NOMO-1 treated with dmso at 0.1 percent for 144 hours (cell line): ENCODE results near the gene ITGBL1.

Experiments
- DNase-seq: peaks from one replicate; lab custom pipeline; 2025; ENCODE audit not compliant: unreplicated experiment; lab: John Stamatoyannopoulos, UW

The ITGBL1 gene

DNA sequence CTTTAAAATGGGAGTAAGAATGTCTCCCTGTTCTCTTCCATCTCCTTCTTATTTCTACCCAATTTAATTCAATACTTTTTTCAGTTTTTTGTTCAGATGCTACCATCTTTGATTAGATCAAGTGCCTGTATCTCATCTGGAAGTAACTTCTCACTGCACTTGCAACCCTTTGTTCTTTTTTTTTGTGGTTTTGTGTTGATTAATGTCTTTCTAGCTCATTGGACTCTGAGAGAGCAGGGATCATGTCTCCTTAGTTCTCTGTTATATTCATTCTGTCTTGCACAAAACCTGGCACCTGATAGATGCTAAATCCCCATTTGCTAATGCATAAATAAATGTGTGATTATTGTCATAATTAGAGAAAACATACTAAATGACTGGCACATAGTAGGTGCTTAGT, 834 bp upstream of the ITGBL1 start:
- DNase-seq = no peak

- DNase-seq = no peak
Measured at GRCh38 chr13:101453784-101454201, 1.3 kb downstream of the ITGBL1 start.

GRCh38 chr13:101454767-101455166, 2.3 kb downstream of the ITGBL1 start:
- no peak for DNase-seq

DNA sequence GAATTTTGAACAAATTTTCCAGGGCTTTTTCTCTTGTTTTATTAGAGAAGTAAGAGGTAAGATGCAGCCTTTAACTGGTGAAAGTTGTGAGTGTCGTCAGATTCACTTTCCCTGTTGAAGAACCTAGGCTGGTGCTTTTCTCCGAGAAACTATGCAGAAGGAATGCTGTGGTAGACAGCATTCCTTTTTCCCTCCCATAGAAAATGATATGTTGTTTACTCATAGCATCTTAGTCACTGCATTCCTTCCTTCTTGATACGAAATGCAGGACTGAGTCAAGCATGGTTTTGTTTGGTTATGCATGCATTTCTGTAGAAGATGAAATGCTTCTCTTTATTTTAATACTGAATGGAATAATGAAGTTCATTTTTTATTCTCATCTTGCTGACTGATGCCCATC, 3.4 kb downstream of the ITGBL1 start:
- no peak for DNase-seq

- no peak for DNase-seq
Measured at GRCh38 chr13:101457176-101457575, 4.7 kb downstream of the ITGBL1 start.

DNA sequence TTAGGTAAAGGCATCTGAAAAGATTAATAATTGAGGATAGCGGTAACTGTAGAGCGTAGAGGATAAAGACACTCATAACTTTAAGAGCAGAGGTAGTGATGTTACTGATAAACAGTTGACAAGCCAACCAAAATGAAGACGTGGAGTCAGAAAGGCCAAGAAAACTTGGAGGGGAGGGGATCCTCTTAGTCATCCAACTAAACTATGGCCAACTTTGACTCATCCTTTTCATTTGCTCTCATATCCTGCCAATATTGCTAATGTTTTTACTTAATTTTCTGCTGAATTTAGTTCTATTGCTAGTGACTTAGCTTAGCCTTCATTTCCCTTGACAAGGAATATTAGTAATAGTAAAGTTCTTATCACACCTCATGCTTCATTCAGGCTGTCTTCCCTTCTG, 13.4 kb downstream of the ITGBL1 start:
- no peak for DNase-seq

DNA sequence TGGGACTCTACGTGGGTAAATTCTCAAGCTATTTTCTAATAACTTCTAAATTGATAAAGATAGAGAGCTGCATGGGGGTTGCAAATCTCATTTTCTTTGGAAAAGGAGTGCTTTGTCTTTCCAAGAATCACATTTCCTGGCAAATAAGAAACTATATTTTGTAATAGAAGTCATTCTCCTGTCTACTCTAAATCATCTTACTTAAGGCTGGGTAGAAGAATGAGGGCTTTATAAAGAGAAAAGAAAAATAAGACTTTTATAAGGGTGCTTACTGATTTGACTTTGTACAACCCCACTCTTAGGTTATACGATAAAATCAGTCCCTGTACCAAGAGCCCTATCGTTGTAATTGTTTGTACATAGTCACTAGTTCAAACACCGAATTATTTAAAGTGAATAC, 14.9 kb downstream of the ITGBL1 start:
- DNase-seq = no peak

- DNase-seq = no peak
Measured at GRCh38 chr13:101473458-101473857, 21.0 kb downstream of the ITGBL1 start.

GRCh38 chr13:101474419-101474957, 22.0 kb downstream of the ITGBL1 start:
- no peak for DNase-seq

- no peak for DNase-seq
Measured at GRCh38 chr13:101475536-101475935, 23.1 kb downstream of the ITGBL1 start.

- DNase-seq = no peak
Measured at GRCh38 chr13:101481421-101481820, 28.9 kb downstream of the ITGBL1 start.

- DNase-seq = no peak
Measured at GRCh38 chr13:101486708-101487437, 34.4 kb downstream of the ITGBL1 start.

- no peak for DNase-seq
Measured at GRCh38 chr13:101487438-101487830, 35.0 kb downstream of the ITGBL1 start.

DNA sequence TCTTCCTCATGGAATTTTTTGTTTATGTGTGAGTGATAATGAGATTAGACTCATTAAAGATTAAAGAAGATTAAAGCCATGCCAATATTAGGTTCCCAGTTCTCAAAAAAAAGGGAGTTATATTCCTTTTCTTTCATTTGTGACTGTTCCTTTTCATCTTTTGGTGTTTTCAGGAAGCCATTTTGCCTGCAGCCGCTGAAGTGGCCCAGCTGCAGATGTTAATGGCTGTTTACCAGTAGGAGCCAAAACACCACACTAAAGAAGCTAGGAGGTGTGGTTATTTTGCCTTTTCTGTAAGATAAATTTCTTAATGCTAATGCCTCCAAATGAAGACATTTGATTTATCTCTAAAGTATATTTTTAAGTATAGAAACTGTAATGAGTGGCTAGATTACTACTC, 36.3 kb downstream of the ITGBL1 start:
- DNase-seq = no peak

- no peak for DNase-seq
Measured at GRCh38 chr13:101489643-101490405, 37.3 kb downstream of the ITGBL1 start.

DNA sequence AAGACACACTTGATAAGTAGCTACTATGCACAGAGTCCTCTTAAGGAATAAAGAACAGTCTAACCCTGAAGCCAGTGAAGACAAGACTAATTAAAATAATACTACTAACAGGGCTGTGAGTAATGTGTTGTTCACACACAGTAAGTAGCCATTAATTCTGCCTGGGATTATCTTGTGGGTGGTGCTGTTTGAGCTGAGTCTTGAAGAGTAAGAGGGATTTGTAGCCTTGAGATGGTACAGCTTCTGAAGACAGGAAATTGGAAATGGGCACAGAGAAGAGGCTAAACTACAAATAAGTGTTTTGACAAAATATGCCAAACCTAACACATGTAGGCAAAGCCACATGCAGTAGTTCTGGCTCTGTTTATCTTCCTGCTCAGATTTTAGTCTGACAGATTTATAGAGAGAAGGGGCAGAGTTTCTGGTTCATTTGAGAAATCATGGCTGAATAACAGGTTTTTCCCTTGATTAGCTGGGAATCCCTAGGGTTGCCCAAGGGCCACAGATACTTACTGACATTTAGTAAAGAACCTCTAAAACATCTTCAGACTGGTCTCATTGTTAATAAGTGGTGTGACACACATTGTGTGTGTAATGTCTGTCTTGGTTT, 38.0 kb downstream of the ITGBL1 start:
- DNase-seq = no peak

GRCh38 chr13:101492251-101492910, 39.9 kb downstream of the ITGBL1 start:
- no peak for DNase-seq

- no peak for DNase-seq
Measured at GRCh38 chr13:101493541-101493940, 41.1 kb downstream of the ITGBL1 start.

- DNase-seq = no peak
Measured at GRCh38 chr13:101499406-101499805, 46.9 kb downstream of the ITGBL1 start.

GRCh38 chr13:101502618-101503017, 50.1 kb downstream of the ITGBL1 start:
- DNase-seq = no peak

- DNase-seq = no peak
Measured at GRCh38 chr13:101511161-101511560, 58.7 kb downstream of the ITGBL1 start.
